Measurements from ENCODE around the gene CNNM1. TPM values are rescaled to one million over a fixed set of nuclear protein-coding genes. Genes with fewer than 3 reads are reported as not detected.

CNNM1 gene
- total and polyA plus RNA-seq, 12 donors: 0.01 to 0.24 (median 0.10) TPM; not detected in 4

DNA sequence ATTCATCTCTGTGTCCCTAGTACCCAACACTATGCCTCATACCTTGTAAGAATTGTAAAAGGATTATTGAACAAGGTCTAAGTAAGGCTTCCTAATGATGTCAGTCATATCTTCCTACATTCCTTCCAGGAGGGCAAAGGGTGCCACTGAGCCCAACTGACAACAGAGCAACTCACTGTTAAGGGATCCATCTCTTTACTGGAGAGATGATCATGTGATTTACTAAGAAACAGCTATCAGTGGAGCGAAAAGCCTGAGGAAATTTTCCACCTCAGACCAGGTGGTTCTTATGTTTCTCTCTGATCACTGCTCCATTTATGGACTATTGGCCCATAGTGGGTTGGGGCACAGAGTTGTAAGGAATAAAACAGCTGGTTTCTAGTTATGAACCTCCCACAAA lies 38.9 kb upstream of the CNNM1 start:
- H3K27me3 ChIP-seq: peaks cover 0 to 6% (median 0%) of the 10 kb centered on the region in 7 donors
- intact Hi-C loops (cut with DNase I): no loop called here
- ATAC-seq: no peak
- H3K4me1 ChIP-seq: no peaks in the 10 kb centered on the region
- no peaks in the 10 kb centered on the region for H3K36me3 ChIP-seq
- TF ChIP-seq CTCF (IDR thresholded peaks at IDR 0.05): no peak
- no peak overlapping the region for H3K4me3 ChIP-seq
- WGBS, 2 donors: 86 to 97% methylated on average over 1 of the region's 1 CpG
- DNase-seq: no peak
- no peak overlapping the region for H3K27ac ChIP-seq
- no peaks in the 10 kb centered on the region for H3K9me3 ChIP-seq

GRCh38 chr10:99292159-99292558 lies 37.0 kb upstream of the CNNM1 start:
- 58 to 84% methylated on average over 1 of the region's 1 CpG for WGBS, 2 donors
- Histone ChIP-seq H3K4me1 (no peaks in the 10 kb centered on the region), H3K27ac (no peak overlapping the region), H3K9me3 (no peaks in the 10 kb centered on the region), H3K36me3 (no peaks in the 10 kb centered on the region), H3K27me3 (no peaks in the 10 kb centered on the region), H3K4me3 (no peak overlapping the region)
- ATAC-seq (no peak), DNase-seq (no peak)
- no peak for TF ChIP-seq CTCF (IDR thresholded peaks at IDR 0.05)
- intact Hi-C loops (cut with DNase I): no loop called here

DNA sequence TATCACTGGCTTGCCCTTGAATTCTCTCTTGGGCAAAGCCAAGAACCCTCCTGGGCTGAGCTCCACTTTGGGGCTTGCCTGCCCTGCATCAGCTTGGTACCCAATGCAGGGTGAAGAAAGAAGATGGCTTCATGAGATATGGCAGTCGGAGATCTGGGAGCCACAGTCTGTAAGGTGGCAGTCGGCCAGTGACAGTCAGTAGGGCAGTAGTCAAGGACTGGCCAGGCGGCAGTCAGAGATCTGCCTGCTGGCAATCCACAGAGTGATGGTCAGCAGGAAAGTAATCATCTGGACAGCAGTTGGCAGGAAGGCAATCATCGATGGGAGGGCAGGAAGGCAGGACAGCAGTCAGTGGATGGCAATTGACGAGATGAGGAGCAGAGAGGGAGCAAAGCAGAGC lies 32.6 kb upstream of the CNNM1 start:
- DNase-seq: no peak
- no peaks in the 10 kb centered on the region for H3K9me3 ChIP-seq
- no peaks in the 10 kb centered on the region for H3K4me1 ChIP-seq
- no peak for TF ChIP-seq CTCF (IDR thresholded peaks at IDR 0.05)
- ATAC-seq: no peak
- peaks cover 0 to 12% (median 0%) of the 10 kb centered on the region in 7 donors for H3K27me3 ChIP-seq
- H3K4me3 ChIP-seq: no peak overlapping the region
- intact Hi-C loops (cut with DNase I): no loop called here
- H3K36me3 ChIP-seq: no peaks in the 10 kb centered on the region
- no peak overlapping the region for H3K27ac ChIP-seq
- 46 to 58% methylated on average over 5 of the region's 5 CpGs for WGBS, 2 donors

DNA sequence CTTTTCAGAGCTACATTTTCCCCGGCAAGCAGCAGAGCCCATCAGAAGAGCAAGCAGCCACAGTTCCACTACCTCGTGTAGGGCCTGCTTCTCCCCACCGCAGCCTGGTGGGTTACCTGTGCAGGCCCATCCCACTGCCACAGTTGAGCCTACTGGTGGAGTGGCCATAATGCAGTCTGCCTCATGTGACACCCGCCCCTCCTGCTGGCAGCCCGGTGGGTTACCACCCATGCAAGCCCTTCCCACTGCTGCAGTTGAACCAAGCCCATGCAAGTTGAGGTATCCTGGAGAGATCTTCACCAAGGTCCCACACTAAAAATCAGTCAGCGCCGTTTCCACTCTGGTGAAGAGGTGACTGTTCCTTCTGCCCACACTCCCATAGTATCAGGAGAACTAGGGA lies 32.1 kb upstream of the CNNM1 start:
- Histone ChIP-seq H3K9me3 (no peaks in the 10 kb centered on the region), H3K27ac (no peak overlapping the region), H3K27me3 (peaks cover 0 to 12% (median 0%) of the 10 kb centered on the region in 7 donors), H3K4me3 (no peak overlapping the region), H3K4me1 (no peaks in the 10 kb centered on the region), H3K36me3 (no peaks in the 10 kb centered on the region)
- ATAC-seq (no peak), DNase-seq (no peak)
- WGBS, 2 donors: 87 to 90% methylated on average over 7 of the region's 7 CpGs
- intact Hi-C loops (cut with DNase I): no loop called here
- TF ChIP-seq CTCF (IDR thresholded peaks at IDR 0.05): no peak
